ENCODE measurements around the gene RHOH.
"Not testable (repeated sequence)": the region's sequence is repeated elsewhere in the genome, so short reads cannot be mapped to it uniquely, and the experiment has no call there.

RHOH gene

DNA sequence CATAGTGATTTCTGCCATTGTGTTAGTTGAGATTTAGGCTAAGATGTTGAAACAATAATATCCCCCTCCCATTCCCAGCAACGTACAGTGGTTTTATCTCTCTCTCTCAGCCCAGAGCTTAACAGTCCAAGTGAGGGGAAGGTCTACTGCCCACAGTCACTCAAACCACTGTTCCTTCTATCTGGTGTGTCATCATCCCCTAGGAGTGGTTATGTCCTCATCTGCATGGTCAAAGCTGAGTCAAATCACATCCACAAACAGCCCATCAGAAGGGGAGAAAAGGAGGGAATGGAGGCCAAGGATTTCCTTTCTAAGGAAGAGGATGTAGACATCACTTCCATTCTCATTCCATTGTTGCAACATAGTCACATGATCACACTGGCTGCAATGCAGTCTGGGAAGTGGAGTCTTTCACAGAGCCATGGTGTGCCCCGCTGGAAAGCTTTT, 95.5 kb downstream of the RHOH start:
- Histone ChIP-seq H3K4me3 (no peak overlapping the region), H3K36me3 (no peaks in the 10 kb centered on the region), H3K9me3 (no peaks in the 10 kb centered on the region), H3K27me3 (no peaks in the 10 kb centered on the region), H3K27ac (no peak overlapping the region), H3K4me1 (no peaks in the 10 kb centered on the region)
- no peak for DNase-seq
- intact Hi-C loops (cut with DNase I; ENCODE audit: low total_unique reads) = no loop called here
- TF ChIP-seq, protein P1, sequence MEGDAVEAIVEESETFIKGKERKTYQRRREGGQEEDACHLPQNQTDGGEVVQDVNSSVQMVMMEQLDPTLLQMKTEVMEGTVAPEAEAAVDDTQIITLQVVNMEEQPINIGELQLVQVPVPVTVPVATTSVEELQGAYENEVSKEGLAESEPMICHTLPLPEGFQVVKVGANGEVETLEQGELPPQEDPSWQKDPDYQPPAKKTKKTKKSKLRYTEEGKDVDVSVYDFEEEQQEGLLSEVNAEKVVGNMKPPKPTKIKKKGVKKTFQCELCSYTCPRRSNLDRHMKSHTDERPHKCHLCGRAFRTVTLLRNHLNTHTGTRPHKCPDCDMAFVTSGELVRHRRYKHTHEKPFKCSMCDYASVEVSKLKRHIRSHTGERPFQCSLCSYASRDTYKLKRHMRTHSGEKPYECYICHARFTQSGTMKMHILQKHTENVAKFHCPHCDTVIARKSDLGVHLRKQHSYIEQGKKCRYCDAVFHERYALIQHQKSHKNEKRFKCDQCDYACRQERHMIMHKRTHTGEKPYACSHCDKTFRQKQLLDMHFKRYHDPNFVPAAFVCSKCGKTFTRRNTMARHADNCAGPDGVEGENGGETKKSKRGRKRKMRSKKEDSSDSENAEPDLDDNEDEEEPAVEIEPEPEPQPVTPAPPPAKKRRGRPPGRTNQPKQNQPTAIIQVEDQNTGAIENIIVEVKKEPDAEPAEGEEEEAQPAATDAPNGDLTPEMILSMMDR (IDR thresholded peaks at IDR 0.05) = no peak

DNA sequence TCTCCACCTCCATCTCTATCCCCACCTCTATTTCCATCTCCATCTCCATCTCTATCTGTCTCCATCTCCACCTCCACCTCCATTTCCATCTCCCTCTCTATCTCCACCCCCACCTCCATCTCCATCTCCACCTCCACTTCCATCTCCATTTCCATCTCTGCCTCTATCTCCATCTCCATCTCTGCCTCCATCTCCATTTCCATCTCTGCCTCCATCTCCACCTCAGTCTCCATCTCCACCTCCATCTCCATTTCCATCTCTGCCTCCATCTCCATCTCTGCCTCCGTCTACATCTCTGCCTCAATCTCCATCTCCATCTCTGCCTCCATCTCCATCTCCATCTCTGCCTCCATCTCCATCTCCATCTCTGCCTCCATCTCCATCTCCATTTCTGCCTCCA, 97.5 kb downstream of the RHOH start:
- Histone ChIP-seq H3K4me1 (no peaks in the 10 kb centered on the region), H3K27me3 (no peaks in the 10 kb centered on the region), H3K9me3 (no peaks in the 10 kb centered on the region), H3K27ac (no peak overlapping the region), H3K4me3 (no peak overlapping the region), H3K36me3 (no peaks in the 10 kb centered on the region)
- intact Hi-C loops (cut with DNase I; ENCODE audit: low total_unique reads) = no loop called here
- TF ChIP-seq, protein P1 (IDR thresholded peaks at IDR 0.05) = no peak
- no peak for DNase-seq

DNA sequence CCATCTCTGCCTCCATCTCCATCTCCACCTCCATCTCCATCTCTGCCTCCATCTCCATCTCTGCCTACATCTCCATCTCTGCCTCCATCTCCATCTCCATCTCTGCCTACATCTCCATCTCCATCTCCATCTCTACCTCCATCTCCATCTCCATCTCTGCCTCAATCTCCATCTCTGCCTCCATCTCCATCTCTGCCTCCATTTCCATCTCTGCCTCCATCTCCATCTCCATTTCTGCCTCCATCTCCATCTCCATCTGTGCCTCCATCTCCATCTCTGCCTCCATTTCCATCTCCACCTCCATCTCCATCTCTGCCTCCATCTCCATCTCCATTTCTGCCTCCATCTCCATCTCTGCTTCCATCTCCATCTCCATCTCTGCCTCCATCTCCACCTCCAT, 98.2 kb downstream of the RHOH start:
- H3K27me3 ChIP-seq; H3K4me3 ChIP-seq; H3K27ac ChIP-seq; H3K9me3 ChIP-seq; H3K4me1 ChIP-seq; H3K36me3 ChIP-seq; intact Hi-C loops (cut with DNase I; ENCODE audit: low total_unique reads); DNase-seq: not testable (repeated sequence)

DNA sequence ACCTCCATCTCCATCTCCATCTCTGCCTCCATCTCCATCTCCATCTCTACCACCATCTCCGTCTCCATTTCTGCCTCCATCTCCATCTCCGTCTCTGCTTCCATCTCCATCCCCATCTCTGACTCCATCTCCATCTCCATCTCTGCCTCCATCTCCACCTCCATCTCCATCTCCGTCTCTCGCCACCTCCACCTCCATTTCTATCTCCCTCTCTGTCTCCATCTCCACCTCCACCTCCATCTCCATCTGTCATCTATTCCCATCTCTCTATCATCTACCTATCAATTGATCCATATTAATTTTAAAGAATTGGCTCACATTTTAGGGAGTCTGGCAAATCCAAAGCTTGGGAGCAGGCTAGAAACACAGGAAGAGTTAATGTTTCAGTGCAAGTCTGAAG, 98.7 kb downstream of the RHOH start:
- H3K36me3 ChIP-seq = no peaks in the 10 kb centered on the region
- no peak for DNase-seq
- H3K4me3 ChIP-seq = no peak overlapping the region
- no peaks in the 10 kb centered on the region for H3K4me1 ChIP-seq
- TF ChIP-seq, protein P1 (IDR thresholded peaks at IDR 0.05) = no peak
- intact Hi-C loops (cut with DNase I; ENCODE audit: low total_unique reads) = no loop called here
- no peaks in the 10 kb centered on the region for H3K27me3 ChIP-seq
- no peaks in the 10 kb centered on the region for H3K9me3 ChIP-seq
- H3K27ac ChIP-seq = no peak overlapping the region
